Eye (tissue), 1 donor: ENCODE measurements around the gene RAB1B.

Experiments
- DNase-seq: peaks from one replicate; pipeline ENCODE4 v3.0.0-alpha.2; 2015

The RAB1B gene

DNA sequence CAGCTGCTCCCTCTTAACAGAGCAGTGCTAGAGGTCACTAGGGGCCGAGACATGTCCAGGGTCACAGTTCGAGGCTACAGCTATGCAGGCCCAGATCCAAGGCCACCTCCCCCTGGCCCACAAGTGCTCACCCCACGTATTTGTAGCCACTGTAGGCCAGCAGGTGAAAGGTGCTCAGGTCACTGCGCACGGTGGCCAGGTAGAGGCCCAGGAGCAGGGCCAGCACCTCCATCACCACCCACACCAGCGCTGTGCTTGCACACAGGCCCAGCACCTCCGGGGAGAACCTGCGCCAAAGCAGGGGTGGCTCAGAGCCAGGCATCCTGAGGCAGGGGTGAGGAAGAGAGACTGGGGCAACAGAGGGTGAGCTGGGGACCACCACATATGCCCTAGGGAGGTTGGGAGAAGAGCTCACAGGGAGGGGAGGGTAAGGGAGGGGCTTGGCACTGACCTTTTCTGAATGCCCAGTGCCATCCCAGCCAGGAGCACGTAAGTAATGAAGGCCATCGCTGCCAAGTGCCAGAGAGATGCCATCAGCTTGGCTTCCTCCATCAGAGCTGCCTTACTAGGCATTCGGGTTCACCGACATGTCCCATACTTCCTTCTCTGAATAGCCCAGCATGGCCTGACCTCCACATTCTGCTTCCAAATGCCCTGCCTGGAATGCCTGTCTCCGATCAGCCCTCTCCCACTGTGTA is 17.0 kb downstream of the RAB1B start:
- DNase-seq: no peak

GRCh38 chr11:66286699-66287098 is 18.3 kb downstream of the RAB1B start:
- DNase-seq: no peak

GRCh38 chr11:66287211-66287888 is 18.9 kb downstream of the RAB1B start:
- no peak for DNase-seq

- DNase-seq: peak; percentile 70
These were observed 19.6 kb downstream of the RAB1B start for GRCh38 chr11:66287889-66288670.

GRCh38 chr11:66288671-66289547 is 20.5 kb downstream of the RAB1B start, which contains the start of gene YIF1A:
TSS of gene YIF1A (minus strand) at chr11:66289143. CDS start at chr11:66288985, 158 bp downstream.
- peak; percentile 99 for DNase-seq

GRCh38 chr11:66289548-66290329 is 21.3 kb downstream of the RAB1B start:
- no peak for DNase-seq

DNA sequence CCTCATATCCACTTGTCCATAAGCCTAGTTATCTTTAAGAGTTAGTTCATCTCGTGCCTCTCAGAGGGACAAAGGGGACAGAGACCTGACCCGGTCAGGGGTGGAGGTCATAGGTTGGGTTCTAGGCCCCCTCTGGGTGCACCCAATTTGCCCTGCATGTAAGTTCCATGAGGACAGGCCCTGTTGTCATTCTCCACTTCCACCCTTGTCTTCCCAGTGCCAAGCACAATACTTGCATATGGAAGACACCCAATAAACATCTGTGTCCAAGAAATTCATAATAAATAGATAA is 21.8 kb downstream of the RAB1B start:
- DNase-seq: no peak

DNA sequence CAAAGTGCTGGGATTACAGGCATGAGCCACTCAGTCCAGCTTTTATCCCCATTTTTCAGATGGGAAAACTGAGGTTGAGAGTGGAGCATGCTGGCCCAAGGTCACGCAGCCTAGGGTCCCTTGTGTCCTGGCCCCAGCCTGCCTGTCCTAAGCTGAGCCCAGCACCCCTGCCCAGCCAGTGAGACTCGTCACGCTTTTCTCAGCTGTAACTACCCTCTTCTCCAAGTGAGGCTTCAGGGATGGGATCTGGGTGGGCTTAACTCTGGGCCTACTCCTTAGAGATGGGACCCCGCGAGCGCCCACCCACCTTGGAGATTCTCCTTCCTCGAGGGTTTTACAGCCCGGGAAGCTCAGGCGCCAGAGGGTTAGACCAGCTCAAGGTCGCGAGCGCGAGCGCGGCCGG is 22.9 kb downstream of the RAB1B start:
- no peak for DNase-seq

- no peak for DNase-seq
These were observed 23.5 kb downstream of the RAB1B start, which contains the start of gene TMEM151A for GRCh38 chr11:66291706-66292542. TSS of gene TMEM151A (plus strand) at chr11:66291894. CDS start at chr11:66292014, 120 bp downstream.

DNA sequence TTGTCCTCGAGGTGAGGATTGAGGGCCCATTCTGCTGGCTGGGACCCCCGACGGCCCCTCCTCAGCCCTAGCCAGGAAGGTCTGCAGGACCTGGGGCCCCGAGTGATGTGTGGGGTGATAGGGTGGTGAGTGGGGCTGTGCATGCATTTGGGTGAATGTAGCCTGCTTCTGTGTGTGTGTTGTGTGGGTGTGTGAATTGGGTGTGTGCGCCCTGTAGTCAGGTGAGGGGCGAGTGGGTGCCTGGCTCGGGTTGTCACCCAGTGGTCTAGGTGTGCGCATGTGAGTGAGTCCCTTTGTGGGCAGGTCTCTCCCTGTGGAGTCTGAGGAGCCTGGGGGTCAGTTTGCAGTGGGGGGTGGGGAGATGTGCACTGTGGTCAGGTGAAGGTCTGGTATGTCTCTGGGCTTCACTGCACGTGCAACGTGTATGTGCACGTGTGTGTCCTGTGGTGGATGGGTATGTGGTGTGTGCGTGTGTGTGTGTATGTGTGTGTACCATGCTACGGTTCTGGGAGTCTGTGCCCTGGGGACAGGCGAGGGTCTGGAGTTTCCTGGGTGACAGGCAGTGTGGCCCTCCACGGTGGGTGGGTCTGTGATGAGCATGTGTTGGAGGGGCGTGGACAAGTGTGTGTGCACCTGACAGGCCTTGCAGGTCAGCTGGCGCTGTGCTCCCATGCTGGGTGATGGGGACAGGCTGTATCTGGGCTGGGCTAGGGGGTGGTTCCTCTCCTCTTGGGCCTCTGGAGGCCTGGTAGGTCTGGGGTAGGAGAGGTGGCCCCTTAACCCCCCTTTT is 24.3 kb downstream of the RAB1B start:
- no peak for DNase-seq

GRCh38 chr11:66293352-66293751 is 24.9 kb downstream of the RAB1B start:
- DNase-seq: no peak

DNA sequence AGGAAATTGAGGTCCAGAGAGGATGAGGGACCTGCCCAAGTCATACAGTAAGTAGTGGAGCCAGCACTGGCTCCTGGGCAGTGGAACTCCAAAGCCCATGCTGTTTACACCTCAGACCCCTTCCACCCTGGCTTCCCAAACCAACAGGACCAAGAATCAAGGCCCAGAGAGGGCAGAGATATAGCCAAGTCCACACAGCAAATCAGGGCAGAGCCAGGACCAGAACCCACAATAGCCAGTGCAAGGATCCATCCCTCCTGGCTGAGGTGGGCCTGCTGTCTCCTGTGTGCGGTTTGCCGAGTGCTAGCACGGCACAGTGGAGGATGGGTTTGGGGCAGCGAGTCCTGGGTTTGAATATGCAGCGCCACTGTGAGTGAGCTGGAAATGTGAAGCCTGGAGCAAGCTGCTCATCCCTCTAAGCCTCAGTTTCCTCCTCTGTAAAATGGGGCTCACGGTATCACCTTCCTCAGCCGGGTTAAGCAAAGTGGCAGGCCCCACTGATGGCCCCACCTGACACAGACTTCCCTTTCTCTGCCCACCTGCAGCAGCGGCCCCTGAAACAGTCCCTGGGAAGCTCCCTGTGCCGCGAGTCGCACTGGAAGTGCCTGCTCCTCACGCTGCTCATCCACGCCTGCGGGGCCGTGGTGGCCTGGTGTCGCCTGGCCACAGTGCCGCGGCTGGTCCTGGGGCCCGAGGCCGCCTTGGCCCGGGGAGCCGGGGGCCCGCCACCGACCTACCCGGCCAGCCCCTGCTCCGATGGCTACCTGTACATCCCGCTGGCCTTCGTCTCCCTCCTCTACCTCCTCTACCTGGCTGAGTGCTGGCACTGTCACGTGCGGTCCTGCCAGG is 25.6 kb downstream of the RAB1B start:
- no peak for DNase-seq

DNA sequence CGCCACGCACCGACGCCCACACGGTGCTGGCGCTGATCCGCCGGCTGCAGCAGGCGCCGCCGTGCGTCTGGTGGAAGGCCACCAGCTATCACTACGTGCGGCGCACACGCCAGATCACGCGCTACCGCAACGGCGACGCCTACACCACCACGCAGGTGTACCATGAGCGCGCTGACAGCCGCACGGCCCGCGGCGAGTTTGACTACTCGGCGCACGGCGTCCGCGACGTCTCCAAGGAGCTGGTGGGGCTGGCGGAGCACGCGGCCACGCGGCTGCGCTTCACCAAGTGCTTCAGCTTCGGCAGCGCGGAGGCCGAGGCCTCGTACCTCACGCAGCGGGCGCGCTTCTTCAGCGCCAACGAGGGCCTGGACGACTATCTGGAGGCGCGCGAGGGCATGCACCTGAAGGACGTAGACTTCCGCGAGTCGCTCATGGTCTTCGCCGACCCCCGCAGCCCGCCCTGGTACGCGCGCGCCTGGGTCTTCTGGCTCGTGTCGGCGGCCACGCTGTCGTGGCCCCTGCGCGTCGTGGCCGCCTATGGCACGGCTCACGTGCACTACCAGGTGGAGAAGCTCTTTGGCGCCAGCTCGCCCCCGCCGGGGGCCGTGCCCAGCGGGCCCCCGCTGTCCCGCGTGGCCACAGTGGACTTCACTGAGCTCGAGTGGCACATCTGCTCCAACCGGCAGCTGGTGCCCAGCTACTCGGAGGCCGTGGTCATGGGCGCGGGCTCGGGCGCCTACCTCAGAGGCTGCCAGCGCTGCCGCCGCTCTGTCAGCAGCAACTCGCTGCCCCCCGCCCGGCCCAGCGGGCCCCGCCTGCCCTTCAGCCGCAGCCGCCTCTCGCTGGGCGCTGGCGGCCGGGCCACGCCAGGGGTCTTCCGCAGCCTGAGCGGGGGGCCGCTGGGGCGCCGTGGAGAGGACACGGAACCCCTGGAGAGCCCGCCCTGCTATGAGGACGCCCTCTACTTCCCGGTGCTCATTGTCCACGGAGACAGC is 26.5 kb downstream of the RAB1B start:
- no peak for DNase-seq

GRCh38 chr11:66297610-66298009 is 29.2 kb downstream of the RAB1B start:
- no peak for DNase-seq

GRCh38 chr11:66299186-66299585 is 30.7 kb downstream of the RAB1B start:
- no peak for DNase-seq

DNA sequence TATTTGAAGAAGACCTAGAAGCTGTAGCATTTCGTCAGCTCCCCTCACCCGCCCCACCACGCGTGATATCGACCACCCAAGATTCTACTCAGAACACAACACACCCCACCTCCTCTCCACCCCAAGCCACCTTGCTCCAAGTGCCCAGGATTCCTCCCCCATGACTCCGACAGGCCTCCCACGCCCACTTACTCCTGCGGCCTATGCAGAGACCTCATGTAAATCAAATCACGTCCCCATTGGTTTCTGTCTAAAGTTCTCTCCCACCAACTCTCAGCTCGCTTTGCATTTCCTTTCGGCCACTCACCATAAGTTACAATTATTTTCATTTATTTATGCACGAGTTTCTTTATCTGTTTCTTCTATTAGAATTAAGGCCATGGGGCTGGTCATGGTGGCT is 34.2 kb downstream of the RAB1B start:
- DNase-seq: no peak

GRCh38 chr11:66309475-66309874 is 41.0 kb downstream of the RAB1B start:
- DNase-seq: no peak

DNA sequence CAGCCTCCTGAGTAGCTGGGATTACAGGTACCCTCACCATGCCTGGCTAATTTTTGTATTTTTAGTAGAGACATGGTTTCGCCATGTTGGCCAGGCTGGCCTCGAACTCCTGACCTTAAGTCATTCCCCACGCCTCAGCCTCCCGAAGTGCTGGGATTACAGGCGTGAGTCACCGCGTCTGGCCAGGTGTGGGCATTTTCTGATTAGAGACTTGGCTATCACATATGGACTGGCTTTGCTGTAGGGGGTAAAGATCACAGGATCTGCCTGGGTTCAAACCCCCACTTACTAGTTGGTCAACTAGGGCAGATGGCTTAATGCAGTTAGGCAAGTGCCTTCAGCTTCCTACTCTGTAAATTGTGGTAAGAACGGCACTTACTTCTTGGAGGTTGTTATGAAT is 41.9 kb downstream of the RAB1B start:
- DNase-seq: no peak
